ENCODE measurements around the gene TEX2.

Gene TEX2

GRCh38 chr17:64263000-64263766, at the start of gene TEX2:
TEX2 (minus strand) TSS chr17:64263260; CDS start chr17:64214217, 49,043 bp downstream.
- DNase-seq: peak; percentile 93

DNA sequence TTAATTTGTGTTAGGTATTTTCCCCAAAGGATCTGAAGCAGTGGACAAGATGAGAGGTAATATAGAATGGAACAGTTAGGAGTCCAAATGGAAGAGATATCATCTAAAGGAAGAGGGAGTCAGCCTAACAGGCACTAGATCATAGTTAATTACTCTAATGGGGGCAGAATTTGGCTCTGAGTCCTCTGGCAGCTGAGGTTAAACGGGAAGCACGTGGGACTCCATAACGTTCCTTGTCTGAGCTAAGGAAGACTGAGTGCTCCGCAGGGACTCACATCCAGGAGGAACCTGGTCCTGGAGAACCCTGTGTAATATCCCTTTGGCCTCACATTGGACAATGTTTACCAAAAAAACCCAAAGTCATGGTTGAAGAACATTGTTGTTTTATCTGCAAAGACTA, 46.6 kb upstream of the TEX2 start:
- no peak for DNase-seq

GRCh38 chr17:64309021-64309420, 46.0 kb upstream of the TEX2 start:
- no peak for DNase-seq

- DNase-seq: peak; percentile 51
These were observed 43.9 kb upstream of the TEX2 start for GRCh38 chr17:64306850-64307463.

- DNase-seq: no peak
These were observed 41.5 kb upstream of the TEX2 start for GRCh38 chr17:64304551-64304950.

DNA sequence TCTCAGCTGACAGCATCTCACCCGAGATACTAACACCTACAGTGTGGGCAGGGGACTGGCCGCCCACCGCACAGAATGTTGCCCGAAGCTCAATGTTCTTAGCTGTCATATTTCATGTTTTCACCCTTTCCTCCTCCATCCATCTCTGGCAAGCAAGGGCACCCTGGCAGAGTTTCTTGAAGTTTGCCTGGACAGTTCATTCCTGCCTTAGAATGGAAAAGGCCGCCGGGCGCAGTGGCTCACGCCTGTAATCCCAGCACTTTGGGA, 37.6 kb upstream of the TEX2 start:
- no peak for DNase-seq

DNA sequence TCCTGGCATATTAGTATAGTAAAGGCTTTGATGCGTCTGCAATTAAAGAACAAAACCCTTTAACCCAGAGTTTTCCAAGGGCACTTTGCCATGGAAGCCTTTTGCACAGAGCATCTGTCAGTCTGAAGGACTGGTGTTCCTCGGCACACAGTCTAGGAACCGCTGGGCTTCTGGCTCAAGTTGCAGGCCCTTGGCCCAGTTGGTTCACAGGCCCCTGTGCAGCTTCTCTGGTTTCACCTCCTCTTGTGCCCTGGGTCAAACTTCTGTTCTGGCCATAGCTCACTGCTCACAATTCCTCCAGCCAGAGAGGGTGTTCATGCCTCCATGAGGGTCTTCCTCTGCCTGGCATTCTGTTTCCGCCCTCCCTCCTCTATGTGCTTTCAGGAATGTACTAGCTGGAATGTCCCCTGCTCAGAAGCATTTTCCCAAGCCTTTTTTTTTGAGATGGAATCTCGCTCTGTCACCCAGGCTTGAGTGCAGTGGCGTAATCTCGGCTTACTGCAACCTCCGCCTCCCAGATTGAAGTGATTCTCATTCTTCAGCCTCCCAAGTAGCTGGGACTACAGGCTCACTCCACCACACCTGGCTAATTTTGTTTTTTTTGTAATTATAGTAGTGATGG, 34.5 kb upstream of the TEX2 start:
- no peak for DNase-seq

DNA sequence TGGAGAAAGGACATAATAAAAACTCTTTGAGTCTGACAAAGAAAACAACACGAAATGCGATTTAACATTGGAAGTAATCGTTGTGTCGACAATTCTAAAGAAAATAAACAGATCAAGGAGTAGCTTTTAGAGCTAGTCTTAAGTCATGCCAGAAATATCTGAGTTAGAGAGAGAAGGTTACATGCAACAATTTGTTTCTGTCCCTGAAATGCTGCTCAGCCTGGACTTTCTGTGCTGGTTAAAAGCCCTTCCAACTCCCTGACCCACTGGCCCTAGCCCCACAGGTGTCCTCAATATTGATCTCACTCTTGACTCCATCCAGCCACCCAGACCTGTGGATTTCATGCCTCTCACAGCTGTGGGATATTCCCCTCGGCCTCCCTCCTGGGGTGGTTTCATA, 33.2 kb upstream of the TEX2 start:
- DNase-seq: no peak

GRCh38 chr17:64295146-64295545, 32.1 kb upstream of the TEX2 start:
- DNase-seq: no peak

- no peak for DNase-seq
These were observed 28.3 kb upstream of the TEX2 start for GRCh38 chr17:64291268-64291851.

DNA sequence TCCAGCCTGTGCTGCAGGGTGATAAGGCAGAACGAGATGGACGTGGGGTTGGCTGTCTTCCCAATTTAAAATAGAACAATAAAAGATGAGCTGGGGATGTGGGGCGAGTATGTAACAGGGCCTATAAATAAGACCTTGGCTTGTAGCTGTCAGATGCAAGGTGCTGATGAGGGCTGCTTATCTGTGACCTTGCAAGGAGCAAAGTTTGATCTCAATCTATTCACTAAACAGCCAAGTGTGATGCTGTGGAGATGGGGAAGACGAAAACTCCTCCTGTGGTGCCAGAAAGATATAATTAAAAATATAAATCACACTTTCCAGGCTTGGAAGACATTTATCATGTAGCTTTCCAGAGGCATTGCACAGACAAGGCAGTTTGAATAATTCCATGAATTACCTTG, 26.7 kb upstream of the TEX2 start:
- no peak for DNase-seq

- DNase-seq: no peak
These were observed 19.7 kb upstream of the TEX2 start for GRCh38 chr17:64282753-64283080.

GRCh38 chr17:64281962-64282752, 19.1 kb upstream of the TEX2 start:
- DNase-seq: peak; percentile 49

DNA sequence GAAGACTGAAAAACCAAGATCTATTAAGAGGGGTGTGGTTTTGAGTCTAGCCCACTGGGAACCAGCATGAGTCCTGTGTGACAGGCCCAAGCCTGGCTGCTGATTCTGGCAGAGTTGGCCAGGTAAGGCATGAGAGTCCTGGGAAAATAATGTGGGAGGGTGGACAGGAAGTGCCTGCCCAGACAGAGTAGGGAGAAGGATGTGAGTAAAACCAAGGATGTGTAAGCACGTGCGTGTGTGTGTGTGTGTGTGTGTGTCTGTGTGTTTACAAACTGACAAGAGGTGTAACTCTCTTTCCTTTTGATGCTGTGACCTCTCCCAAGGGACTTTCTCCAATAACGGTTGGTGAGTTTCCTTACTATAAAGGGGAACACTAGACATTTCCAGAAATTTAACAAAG, 15.6 kb upstream of the TEX2 start:
- no peak for DNase-seq

DNA sequence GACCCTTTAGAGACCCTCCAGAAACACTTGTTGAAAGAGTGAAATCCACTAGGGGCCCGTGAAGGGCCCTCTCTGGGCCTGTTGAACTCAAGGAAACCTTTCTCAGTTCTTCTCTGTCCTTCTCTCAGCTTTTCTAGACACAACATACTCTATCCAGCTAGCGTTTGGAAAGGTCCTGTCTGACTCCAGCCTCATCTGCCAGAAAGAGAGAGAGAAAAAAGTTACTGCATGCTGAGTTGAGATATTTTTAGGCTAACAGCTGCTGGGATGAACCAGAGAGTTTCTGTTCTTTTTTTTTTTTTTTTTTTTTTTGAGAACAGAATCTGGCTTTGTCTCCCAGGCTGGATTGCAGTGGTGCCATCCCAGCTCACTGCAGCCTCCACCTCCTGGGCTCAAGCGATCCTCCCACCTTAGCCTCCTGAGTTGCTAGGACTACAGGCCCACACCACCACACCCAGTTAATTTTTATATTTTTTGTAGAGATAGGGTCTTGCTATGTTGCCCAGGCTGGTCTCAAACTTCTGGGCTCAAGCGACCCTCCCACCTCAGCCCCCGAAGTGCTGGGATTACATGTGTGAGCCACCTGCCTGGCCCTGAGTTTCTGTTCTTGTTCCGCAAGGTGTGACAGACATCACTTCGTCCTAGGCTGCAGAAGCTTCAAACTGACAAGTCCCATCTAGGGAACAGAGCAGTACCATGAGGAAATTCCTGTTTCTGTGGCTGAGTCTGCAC, 14.9 kb upstream of the TEX2 start:
- no peak for DNase-seq

DNA sequence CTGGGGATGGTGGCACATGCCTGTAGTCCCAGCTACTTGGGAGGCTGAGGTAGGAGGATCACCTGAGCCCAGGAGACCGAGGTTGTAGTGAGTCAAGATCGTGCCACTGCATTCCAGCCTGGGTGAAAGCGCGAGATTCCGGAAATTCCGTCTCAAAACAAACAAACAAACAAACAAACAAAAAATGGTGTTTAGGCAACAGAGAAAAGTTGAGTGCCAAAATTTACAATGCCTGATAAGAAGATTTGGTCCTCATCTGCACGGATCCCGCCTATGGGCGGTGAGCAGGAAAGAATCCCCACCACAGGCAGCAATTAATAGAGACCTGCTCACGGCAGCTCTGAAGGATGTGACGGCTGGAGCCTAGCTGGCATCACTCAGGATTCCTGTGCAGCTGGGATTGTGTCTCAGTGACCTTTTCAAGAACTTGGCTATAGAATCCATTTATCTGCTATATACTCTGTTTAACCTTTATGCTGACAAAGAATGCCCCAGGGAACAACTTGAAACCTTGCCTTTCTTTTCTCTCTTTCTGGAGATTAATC, 14.0 kb upstream of the TEX2 start:
- DNase-seq: no peak

DNA sequence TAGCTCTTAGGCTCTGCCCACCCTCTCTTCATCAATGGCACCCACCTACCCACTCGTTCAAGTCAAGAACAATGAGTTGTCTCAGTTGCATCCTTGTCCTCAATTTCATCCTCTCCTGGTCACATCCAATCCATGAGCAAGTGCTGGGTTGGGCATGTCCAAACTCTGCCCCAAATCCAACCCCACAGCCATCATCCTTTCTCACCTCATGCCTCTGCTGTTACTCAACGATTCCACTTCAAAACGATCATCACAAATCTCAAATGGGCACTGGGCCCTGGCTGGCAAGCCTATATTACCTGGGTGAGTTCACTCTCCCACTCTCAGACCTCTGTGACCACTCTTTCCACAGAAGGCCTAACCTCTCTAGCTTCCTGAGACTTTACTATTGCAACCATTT, 12.0 kb upstream of the TEX2 start:
- no peak for DNase-seq

DNA sequence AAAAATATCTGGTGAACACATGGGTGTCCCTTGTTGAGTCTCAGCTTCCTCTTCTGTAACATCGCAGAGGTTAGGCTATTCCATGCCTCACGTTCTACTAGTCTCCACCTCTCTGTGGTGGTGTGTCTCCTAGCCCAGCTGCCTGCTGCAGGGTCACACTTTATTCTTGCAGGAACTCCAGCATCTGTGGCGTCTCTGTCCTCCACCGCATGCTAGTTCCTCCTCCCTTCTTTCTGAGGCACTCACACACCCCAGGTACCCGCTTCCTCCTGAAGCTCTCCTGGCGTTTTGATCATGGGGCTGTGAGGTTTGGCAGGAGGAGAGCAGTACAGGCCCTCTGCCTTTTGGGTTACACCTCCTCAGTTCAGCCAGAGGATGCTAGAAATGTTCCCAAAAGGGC, 9.9 kb upstream of the TEX2 start:
- DNase-seq: no peak

GRCh38 chr17:64270885-64271284, 7.8 kb upstream of the TEX2 start:
- DNase-seq: no peak

GRCh38 chr17:64269687-64270649, 6.9 kb upstream of the TEX2 start:
- no peak for DNase-seq

GRCh38 chr17:64264891-64265290, 1.8 kb upstream of the TEX2 start:
- no peak for DNase-seq

Measured in NCI-H1092 treated with DMSO at 0.1 percent for 48 hours (cell line).